Measurements from ENCODE around the gene GPR146. TPM values are rescaled to one million over a fixed set of nuclear protein-coding genes. Genes with fewer than 3 reads are reported as not detected.

Gene GPR146
- total and polyA plus RNA-seq, 2 of the 13 experiments (the other 11 are each of a cell fraction or from before 2014, with no cell fraction given) = 2.0 to 15.9 TPM

- TF ChIP-seq AHDC1 (CRISPR knock-in tag; IDR thresholded peaks at IDR 0.05; ENCODE audit: borderline replicate concordance) (0 out of 2 replicates have a peak, but pooled peaks have one; percentile 20), ZNF597 (CRISPR knock-in tag; IDR thresholded peaks at IDR 0.05) (no peak), ZNF350 (CRISPR knock-in tag; IDR thresholded peaks at IDR 0.05; ENCODE audit: borderline replicate concordance, low read depth) (no peak), ZBTB10 (CRISPR knock-in tag; IDR thresholded peaks at IDR 0.05; ENCODE audit: borderline replicate concordance) (no peak), ZBTB26 (CRISPR knock-in tag; IDR thresholded peaks at IDR 0.05; ENCODE audit: borderline replicate concordance) (peak; percentile 85; the same call in 1 of the 2 replicates), CERS6 (CRISPR knock-in tag; IDR thresholded peaks at IDR 0.05) (no peak; the same call in 1 of the 2 replicates), GATAD2A (CRISPR knock-in tag; IDR thresholded peaks at IDR 0.05) (peak; percentile 85), CBX1 (IDR thresholded peaks at IDR 0.05; ENCODE audit: low read depth) (peak; percentile 19), ZNF441 (CRISPR knock-in tag; IDR thresholded peaks at IDR 0.05; ENCODE audit: borderline replicate concordance) (peak; percentile 52; the same call in 1 of the 2 replicates), NR2F1 (CRISPR knock-in tag; IDR thresholded peaks at IDR 0.05) (no peak), ZBTB37 (CRISPR knock-in tag; IDR thresholded peaks at IDR 0.05) (0 out of 2 replicates have a peak, but pooled peaks have one; percentile 68), ZNF784 (CRISPR knock-in tag; IDR thresholded peaks at IDR 0.05; ENCODE audit: borderline replicate concordance) (no peak)
Observed at GRCh38 chr7:1101563-1102431, 57.5 kb downstream of the GPR146 start (continued).

All from HepG2 (cell line).